ENCODE results near the gene GJA9.

- TF ChIP-seq EP300 (IDR thresholded peaks at IDR 0.05) (no peak), CTCF (IDR thresholded peaks at IDR 0.05) (no peak), RFX5 (IDR thresholded peaks at IDR 0.05) (no peak), CHD2 (IDR thresholded peaks at IDR 0.05; ENCODE audit: low read length, partially characterized antibody) (no peak), USF2 (IDR thresholded peaks at IDR 0.05) (no peak), MYC (IDR thresholded peaks at IDR 0.05; ENCODE audit: borderline replicate concordance, low read length) (no peak), POLR2A (IDR thresholded peaks at IDR 0.05; ENCODE audit: low read length) (no peak), MAX (IDR thresholded peaks at IDR 0.05) (no peak), KDM5A (IDR thresholded peaks at IDR 0.05) (no peak), CEBPB (IDR thresholded peaks at IDR 0.05) (no peak), TP53 (CRISPR knock-in tag; IDR thresholded peaks at IDR 0.05) (no peak), RAD21 (conservative IDR thresholded peaks at IDR 0.05 in 1 of 2, IDR thresholded peaks at IDR 0.05 in 1 of 2) (no peak), JUN (IDR thresholded peaks at IDR 0.05) (no peak), RARB (CRISPR knock-in tag; IDR thresholded peaks at IDR 0.05) (no peak)
These were observed 33.3 kb downstream of the GJA9 start for GRCh38 chr1:38848071-38848470.

Measured in A549 (cell line).